SK-N-SH treated with all-trans-retinoic acid at 6 μM for 48 hours (cell line): ENCODE data around the gene SIRT5.

Experiments
- ARNTL ChIP-seq: fragments of 450-650 bp; formaldehyde crosslinking; IDR thresholded peaks from 2 replicates; pipeline ENCODE4 v1.5.0; 2020; ENCODE audit warnings: low read depth, mild to moderate bottlenecking, moderate library complexity, borderline replicate concordance
- CREB5 ChIP-seq: fragments of 250-450 bp; sonication (Bioruptor Pico); IDR thresholded peaks from 2 replicates; pipeline ENCODE4 v1.5.1; 2020; ENCODE audit warnings: low read depth, mild to moderate bottlenecking, moderate library complexity
- CSDC2 ChIP-seq: fragments of 250-450 bp; sonication (Bioruptor Pico); IDR thresholded peaks from 2 replicates; pipeline ENCODE4 v1.5.0; 2020; ENCODE audit warnings: mild to moderate bottlenecking, moderate library complexity
- CSRNP3 ChIP-seq: fragments of 250-450 bp; sonication (Bioruptor Pico); IDR thresholded peaks from 2 replicates; pipeline ENCODE4 v1.5.1; 2021; ENCODE audit warnings: mild to moderate bottlenecking, moderate library complexity
- PATZ1 ChIP-seq: fragments of 250-450 bp; sonication (Bioruptor Pico); IDR thresholded peaks from 2 replicates; pipeline ENCODE4 v1.8.0; 2020; ENCODE audit warnings: mild to moderate bottlenecking, moderate library complexity, borderline replicate concordance
- POU6F1 ChIP-seq: fragments of 250-450 bp; sonication (Bioruptor Pico); IDR thresholded peaks from 2 replicates; pipeline ENCODE4 v1.8.0; 2021; ENCODE audit warnings: low read depth, mild to moderate bottlenecking, moderate library complexity, borderline replicate concordance
- PPARA ChIP-seq: fragments of 250-450 bp; sonication (Bioruptor Pico); IDR thresholded peaks from 2 replicates; pipeline ENCODE4 v1.5.0; 2020; ENCODE audit warnings: mild to moderate bottlenecking, borderline replicate concordance
- RARB ChIP-seq: fragments of 250-450 bp; sonication (Bioruptor Pico); IDR thresholded peaks from 2 replicates; pipeline ENCODE4 v1.8.0; 2021; ENCODE audit warnings: mild to moderate bottlenecking, moderate library complexity
- SNAI2 ChIP-seq: fragments of 250-450 bp; sonication (Bioruptor Pico); IDR thresholded peaks from 2 replicates; pipeline ENCODE4 v1.5.0; 2020; ENCODE audit warnings: mild to moderate bottlenecking, moderate library complexity
- TCF4 ChIP-seq: fragments of 250-450 bp; sonication (Bioruptor Pico); IDR thresholded peaks from 2 replicates; pipeline ENCODE4 v1.8.0; 2021; ENCODE audit warnings: mild to moderate bottlenecking, moderate library complexity, borderline replicate concordance
- TOX ChIP-seq: fragments of 250-450 bp; sonication (Bioruptor Pico); IDR thresholded peaks from 2 replicates; pipeline ENCODE4 v1.8.0; 2021; ENCODE audit warnings: mild to moderate bottlenecking, moderate library complexity, borderline replicate concordance
- TSHZ2 ChIP-seq: fragments of 250-450 bp; sonication (Bioruptor Pico); IDR thresholded peaks from 2 replicates; pipeline ENCODE4 v1.5.0; 2020; ENCODE audit warnings: mild to moderate bottlenecking, moderate library complexity

- TF ChIP-seq SNAI2 (CRISPR knock-in tag) (no peak), POU6F1 (CRISPR knock-in tag) (no peak), TCF4 (CRISPR knock-in tag) (no peak), PPARA (no peak), PATZ1 (CRISPR knock-in tag) (no peak), CSDC2 (no peak), RARB (no peak), CSRNP3 (no peak), CREB5 (no peak), TOX (CRISPR knock-in tag) (no peak), ARNTL (CRISPR knock-in tag) (no peak), TSHZ2 (CRISPR knock-in tag) (no peak)
These were observed 74.4 kb downstream of the SIRT5 start for GRCh38 chr6:13648850-13649249.
